Measurements from ENCODE around the gene RELL2.

RELL2 gene

DNA sequence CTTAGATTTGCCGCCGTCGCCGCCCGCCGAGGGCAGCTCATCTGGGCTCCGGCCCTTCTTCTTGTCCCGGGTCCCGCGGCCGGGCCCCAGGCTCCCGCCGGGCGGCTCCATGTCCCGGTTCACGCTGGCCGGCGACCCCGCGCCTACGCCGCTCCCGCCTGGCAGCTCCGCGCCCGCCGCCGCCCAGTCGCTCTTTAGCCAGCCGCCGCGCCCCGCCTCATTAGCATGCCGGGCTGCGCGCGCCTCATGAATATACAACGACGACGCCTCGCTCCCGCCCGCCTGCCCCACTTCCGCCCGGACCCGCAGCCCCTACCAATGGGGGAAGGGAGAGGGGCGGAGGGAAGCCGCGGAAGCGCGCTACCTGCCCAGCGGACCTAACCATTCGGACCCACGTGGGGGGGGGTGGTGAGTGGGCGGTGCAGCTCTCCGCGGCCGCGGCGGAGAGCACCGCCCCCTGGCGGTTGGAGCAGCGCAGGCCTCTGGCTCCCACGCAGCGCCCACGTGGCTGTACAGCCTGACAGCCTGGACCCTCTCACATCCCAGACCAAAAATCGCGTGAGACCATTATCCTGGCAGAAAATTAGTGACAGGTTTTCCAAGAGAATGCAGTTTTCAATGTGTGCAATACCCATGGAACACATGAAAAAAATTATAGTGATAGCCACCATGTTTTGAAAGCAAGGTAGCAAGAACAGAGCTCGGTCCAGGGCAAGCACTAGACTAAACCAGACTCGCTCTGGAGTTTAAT, 17.8 kb upstream of the RELL2 start, which contains the start of gene DIAPH1:
Gene DIAPH1 (minus strand): TSS at position 197 of the 751 bp plus-strand sequence. CDS start 86 bp downstream, at position 111.
- peak; percentile 98 for DNase-seq (ENCODE audit: low spot score)

DNA sequence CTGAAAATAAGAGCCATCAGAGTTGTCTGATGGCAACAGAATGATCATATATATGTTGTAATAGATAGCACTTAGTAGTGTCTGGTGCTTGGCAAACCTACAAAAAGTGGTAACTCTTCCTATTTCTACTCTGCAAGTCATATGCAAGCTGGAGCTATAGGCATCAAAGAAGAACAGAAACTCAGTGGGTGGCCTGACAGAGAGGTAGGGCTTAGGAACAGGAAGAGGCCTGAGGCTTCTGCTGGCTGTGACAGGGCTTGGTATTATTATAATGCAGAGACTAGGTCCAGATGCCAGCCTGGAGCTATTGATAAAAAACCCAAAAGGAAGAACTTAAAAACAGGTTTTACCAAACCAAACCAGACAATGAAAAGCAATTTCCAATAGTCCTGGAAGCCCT, 13.6 kb upstream of the RELL2 start:
- DNase-seq (ENCODE audit: low spot score) = no peak

GRCh38 chr5:141623611-141624010, 13.2 kb upstream of the RELL2 start:
- no peak for DNase-seq (ENCODE audit: low spot score)

DNA sequence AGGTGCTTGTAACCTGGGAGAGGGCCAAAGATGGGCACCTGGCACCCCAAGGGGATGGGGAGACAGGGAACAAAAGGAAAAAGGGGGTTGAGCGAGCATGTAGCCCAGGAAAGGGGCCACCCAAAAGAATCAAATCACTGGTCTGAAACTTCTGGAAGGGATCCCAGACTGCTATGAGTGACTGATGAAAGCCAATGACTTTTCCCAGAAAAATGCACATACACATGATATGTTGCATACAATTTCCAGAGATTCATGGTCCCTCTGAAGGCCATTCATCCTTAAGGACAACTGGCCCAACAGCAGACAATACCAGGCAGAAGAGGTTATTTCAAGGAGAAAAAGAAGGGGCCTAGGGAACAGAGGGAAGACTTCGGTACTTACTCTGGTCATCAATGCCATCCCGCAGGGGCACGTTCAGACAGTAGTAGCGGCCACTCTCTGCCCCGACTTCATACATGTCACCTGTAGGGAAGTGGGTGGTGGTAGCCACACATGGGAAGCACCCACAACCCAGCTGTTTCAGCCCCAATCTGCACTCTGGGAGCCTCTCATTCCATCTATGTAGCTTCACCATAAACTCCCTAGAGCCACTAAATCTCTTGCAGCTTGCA, 8.5 kb upstream of the RELL2 start:
- no peak for DNase-seq (ENCODE audit: low spot score)

GRCh38 chr5:141630570-141631140, 6.1 kb upstream of the RELL2 start:
- no peak for DNase-seq (ENCODE audit: low spot score)

DNA sequence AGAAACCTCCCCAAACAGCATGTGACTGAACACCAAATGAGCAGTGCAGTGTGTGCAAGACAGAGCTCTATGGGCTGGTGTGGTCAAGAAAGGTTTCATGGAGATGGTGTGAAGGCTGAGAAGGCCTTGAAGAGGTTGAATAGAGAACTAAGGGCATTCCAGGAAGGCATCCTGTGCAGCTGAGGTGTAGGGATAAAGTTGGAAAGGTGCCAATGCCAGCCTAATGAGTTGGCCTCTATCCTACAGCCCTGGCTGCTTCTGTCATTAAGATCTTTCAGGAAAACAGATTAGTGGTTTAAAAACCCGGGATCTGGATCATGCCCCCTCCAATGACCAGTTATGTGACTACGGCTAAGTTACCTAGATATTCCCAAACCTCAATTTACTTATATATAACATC, 4.1 kb upstream of the RELL2 start:
- DNase-seq (ENCODE audit: low spot score) = no peak

DNA sequence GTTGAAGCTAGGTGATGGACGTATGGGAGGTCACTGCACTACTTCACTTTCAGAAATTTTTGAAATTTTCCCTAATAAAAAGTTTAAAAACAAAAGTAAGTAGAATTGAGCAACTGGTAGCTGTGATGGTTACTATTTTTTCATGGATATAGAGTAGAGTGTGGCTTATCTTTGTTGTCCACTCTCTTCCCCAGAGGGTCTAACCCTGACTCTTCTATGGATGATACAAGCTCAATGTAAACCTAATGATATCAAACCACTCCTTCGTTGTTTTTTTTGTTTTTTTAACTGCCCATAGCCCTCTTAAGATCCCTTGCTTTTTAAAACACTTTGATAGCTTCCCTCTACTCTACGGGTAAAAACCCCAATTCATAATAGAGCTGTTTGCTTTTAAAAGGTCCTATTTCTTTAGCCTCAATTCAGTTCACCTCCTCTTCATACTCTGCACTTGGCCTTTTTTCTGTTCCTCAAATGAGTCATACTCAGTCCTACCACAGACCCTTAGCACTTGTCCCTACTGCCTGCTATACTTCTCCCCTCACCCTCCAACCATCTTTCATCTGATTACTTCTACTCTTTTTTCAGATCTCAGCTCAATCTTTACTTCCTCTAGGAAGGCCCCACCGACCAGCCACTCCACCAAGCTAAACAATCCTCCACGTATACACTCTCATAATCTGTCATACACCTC, 2.8 kb upstream of the RELL2 start:
- no peak for DNase-seq (ENCODE audit: low spot score)

- no peak for DNase-seq (ENCODE audit: low spot score)
These were observed 2.1 kb upstream of the RELL2 start for GRCh38 chr5:141634720-141635119.

GRCh38 chr5:141635646-141636045, 1.2 kb upstream of the RELL2 start:
- DNase-seq (ENCODE audit: low spot score) = no peak

DNA sequence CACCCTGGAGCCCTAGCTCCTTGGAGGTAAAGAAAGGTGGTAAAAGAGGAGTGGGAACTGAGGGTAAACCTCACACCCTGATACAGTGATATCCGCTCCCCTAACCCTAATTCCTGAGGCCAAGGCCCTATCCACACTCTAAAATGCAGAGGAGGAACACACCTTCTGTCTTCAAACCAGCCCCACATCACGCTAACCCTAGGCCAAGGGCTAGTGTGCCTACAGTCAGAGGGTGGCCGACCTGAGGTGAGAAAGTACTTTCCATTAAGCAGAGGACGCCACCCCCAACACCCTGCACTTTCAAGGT, 738 bp upstream of the RELL2 start:
- no peak for DNase-seq (ENCODE audit: low spot score)

- peak; percentile 66 for DNase-seq (ENCODE audit: low spot score)
These were observed 448 bp downstream of the RELL2 start for GRCh38 chr5:141637123-141637766.

GRCh38 chr5:141637767-141638419, 1.1 kb downstream of the RELL2 start:
- peak; percentile 89 for DNase-seq (ENCODE audit: low spot score)

DNA sequence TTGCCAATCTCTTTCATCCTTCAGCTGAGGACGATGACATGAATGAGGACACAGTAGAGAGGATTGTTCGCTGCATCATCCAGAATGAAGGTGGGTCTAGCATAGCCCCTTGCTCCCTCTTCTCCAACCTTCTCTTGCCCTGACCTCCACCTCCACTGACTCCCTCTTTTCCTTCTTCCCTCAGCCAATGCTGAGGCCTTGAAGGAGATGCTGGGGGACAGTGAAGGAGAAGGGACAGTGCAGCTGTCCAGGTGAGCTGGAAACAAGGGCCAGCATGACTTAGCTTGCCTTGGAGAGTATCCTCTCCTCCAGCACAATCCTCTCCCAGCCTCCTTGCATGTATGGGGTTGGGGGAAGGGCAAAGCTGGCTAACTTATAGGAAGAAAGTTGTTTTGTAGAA, 2.0 kb downstream of the RELL2 start:
- no peak for DNase-seq (ENCODE audit: low spot score)

- DNase-seq (ENCODE audit: low spot score) = peak; percentile 34
These were observed 2.7 kb downstream of the RELL2 start for GRCh38 chr5:141639357-141640050.

GRCh38 chr5:141640051-141640415, 3.2 kb downstream of the RELL2 start:
- DNase-seq (ENCODE audit: low spot score) = no peak

DNA sequence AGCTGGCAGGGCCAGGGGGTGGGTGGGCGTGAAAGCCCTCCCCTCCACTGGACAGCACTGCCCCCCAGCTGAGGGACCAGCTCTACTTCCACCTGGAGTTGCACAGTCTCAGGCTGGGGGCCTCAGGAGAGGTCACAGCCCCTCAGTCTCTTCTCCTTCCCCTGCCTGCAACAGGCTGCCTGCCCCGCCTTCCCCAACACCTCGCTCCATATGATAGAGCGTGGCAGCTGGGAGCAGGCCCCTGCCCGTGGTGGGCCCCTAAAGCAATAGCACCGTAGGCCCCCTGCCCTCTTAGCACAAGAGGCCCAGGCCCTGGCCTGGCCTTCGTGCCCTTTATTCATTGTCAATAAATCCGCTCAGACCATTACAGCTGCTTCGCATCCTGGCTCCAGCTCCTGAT, 3.9 kb downstream of the RELL2 start:
- no peak for DNase-seq (ENCODE audit: low spot score)

DNA sequence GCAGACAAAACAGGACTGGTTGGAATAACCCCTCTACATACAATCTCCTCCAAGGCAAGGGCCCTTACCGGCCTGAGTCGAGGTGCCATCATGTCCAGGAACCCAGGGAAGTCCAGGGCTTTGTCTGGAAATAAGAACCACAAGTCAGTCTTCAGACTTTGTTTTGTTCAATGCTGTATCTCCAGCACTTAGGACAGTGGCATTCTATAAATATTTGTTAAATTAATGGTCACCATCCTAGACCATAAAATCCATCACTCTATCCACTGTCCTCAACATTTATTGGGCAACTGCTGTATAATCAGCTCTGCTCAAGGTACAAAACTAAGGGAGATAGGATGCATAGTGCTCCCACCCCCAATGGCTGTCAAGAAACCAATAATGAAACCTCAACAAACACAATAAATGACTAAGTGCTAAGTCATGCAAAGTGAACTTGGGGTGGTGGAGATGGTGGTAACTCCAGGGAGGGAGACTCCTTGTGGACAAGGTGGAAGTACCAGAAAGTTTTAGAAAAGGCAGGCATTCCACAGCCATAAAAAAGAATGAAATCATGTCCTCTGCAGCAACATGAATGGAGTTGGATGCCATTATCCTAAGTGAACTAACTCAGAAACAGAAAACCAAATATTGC, 5.0 kb downstream of the RELL2 start:
- no peak for DNase-seq (ENCODE audit: low spot score)

- DNase-seq (ENCODE audit: low spot score) = no peak
These were observed 9.2 kb downstream of the RELL2 start for GRCh38 chr5:141646026-141646425.

GRCh38 chr5:141647242-141647641, 10.4 kb downstream of the RELL2 start:
- no peak for DNase-seq (ENCODE audit: low spot score)

DNA sequence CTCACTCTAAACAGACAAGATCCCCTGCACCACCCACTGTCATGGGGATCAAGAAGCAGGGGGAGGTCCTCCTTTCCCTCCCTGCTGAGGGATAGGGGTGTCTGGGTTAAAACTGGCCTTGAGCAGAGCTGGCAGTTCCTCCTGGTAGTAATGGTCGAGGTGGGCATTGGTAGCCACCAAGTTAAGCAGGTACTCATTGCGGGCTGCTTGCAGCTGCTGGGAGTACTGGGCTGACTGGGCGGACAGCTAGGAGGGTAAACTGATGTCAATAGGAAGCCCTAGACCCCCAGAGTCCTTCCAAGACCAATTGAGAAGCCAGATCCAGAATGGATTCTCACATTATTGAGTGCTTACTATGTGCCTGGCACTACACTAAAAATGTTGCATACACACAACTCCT, 11.1 kb downstream of the RELL2 start:
- DNase-seq (ENCODE audit: low spot score) = no peak

All from ecto neural progenitor cell (in vitro differentiated cells).